K562 (cell line): Measurements from ENCODE around the gene JKAMP. TPM values are rescaled to one million over a fixed set of nuclear protein-coding genes. Genes with fewer than 3 reads are reported as not detected.

Experiments
- ATAC-seq: fragments of 200-7000 bp; cut with Tn5 transposase; 3 replicates; pipeline ENCODE4 v1.9.1; 2020; ENCODE audit warnings: moderate library complexity
- BruUV-seq: library from RNA; stranded (reverse); fragments of 400-500 nt; replicated peaks from 2 replicates; lab custom pipeline; 2021; lab: Mats Ljungman, UMichigan
- CTCF ChIA-PET: fragments of 300-600 bp; formaldehyde crosslinking; extraction: SDS; loops from one replicate; lab custom pipeline; 2021; ENCODE audit warnings: low intra/inter-chr PET ratio; lab: Yijun Ruan, JAX
- POLR2A ChIA-PET: fragments of 300-600, 350-650 bp; sonication (Branson Sonifier 250); formaldehyde crosslinking; extraction: SDS; loops from one replicate; lab custom pipeline; 2021; ENCODE audit warnings: antibody characterized with exemption, inconsistent platforms; lab: Yijun Ruan, JAX
- DNase-seq, 4 experiments: peaks; one replicate each; pipeline versions ENCODE4 v3.0.0 to v3.0.0-alpha.2; 2011 to 2018; ENCODE audit warnings: low spot score in 3 of 4, mixed read lengths in 3 of 4; ENCODE audit errors: extremely low read depth in 1 of 4
- FAIRE-seq: peaks from 2 replicates; lab custom pipeline; 2011; peaks lifted over from hg19 to GRCh38; lab: Jason Lieb, UNC
- H2AFZ ChIP-seq: 2 replicates; pipeline ENCODE4 v1.6.0; 2011; ENCODE audit warnings: low read depth, low read length, control low read depth, inconsistent platforms
- H3K27ac ChIP-seq: fragments of 200-600 bp; 3 replicates; pipeline ENCODE4 v1.8.0; 2011; ENCODE audit warnings: low read depth, mild to moderate bottlenecking, control low read depth, inconsistent platforms, low read length, moderate library complexity, mixed read lengths; ENCODE audit errors: extremely low read depth
- H3K27me3 ChIP-seq, 2 experiments: fragments of 300-600 bp in 1 of 2; 2 replicates in 1 of 2; 3 replicates in 1 of 2; pipeline versions ENCODE4 v1.6.0 to v1.8.0; 2011; ENCODE audit warnings: inconsistent platforms in 2 of 2, low read length in 2 of 2, mild to moderate bottlenecking in 1 of 2, mixed read lengths in 1 of 2, moderate library complexity in 1 of 2; ENCODE audit not compliant: control insufficient read depth in 2 of 2, insufficient read depth in 2 of 2
- H3K36me3 ChIP-seq: fragments of 300-600 bp; 3 replicates; pipeline ENCODE4 v1.8.0; 2011; ENCODE audit warnings: mild to moderate bottlenecking, low read length, inconsistent platforms; ENCODE audit not compliant: control insufficient read depth, insufficient read depth
- H3K4me1 ChIP-seq, 2 experiments: fragments of 200-600 bp in 1 of 2; replicated peaks in 1 of 2; 2 replicates in 1 of 2; 3 replicates in 1 of 2; pipeline versions ENCODE4 v1.5.1 to v1.8.0; 2011; ENCODE audit warnings: inconsistent platforms in 2 of 2, low read length in 2 of 2, mild to moderate bottlenecking in 1 of 2, mixed read lengths in 1 of 2, moderate library complexity in 1 of 2; ENCODE audit not compliant: control insufficient read depth in 2 of 2, insufficient read depth in 2 of 2
- H3K4me2 ChIP-seq: 2 replicates; pipeline ENCODE4 v1.6.1; 2011; ENCODE audit warnings: low read length, control low read depth, inconsistent platforms, mixed read lengths; ENCODE audit not compliant: insufficient read depth
- H3K4me3 ChIP-seq: fragments of 200-600 bp; sonication (generic), shearing (Covaris generic); 2 replicates; pipeline ENCODE4 v1.5.1; 2016; ENCODE audit warnings: control low read depth, inconsistent platforms
- H3K79me2 ChIP-seq: fragments of 200-600 bp; 3 replicates; pipeline ENCODE4 v1.8.0; 2011; ENCODE audit warnings: low read length, inconsistent platforms; ENCODE audit not compliant: control insufficient read depth, insufficient read depth
- H3K9ac ChIP-seq, 2 experiments: 2 replicates each; pipeline versions ENCODE4 v1.6.0 to v1.6.1; 2011; ENCODE audit warnings: low read depth in 2 of 2, low read length in 2 of 2, control low read depth in 1 of 2, inconsistent platforms in 1 of 2, mild to moderate bottlenecking in 1 of 2, mixed read lengths in 1 of 2; ENCODE audit not compliant: insufficient read depth in 1 of 2
- H3K9me1 ChIP-seq: one replicate; pipeline ENCODE4 v1.6.0; 2011; ENCODE audit warnings: inconsistent platforms, mild to moderate bottlenecking, low read length, moderate library complexity; ENCODE audit not compliant: control insufficient read depth, insufficient read depth
- H3K9me3 ChIP-seq: replicated peaks from 2 replicates; pipeline ENCODE4 v1.5.1; 2011; ENCODE audit warnings: low read depth, low read length, inconsistent platforms; ENCODE audit not compliant: control insufficient read depth, insufficient read depth
- H4K20me1 ChIP-seq: replicated peaks from 2 replicates; pipeline ENCODE4 v1.6.1; 2011; ENCODE audit warnings: low read length, inconsistent platforms, mixed read lengths; ENCODE audit not compliant: control insufficient read depth, insufficient read depth
- AFF4 ChIP-seq: sonication (generic); formaldehyde crosslinking; IDR thresholded peaks from 2 replicates; pipeline ENCODE4 v1.8.0; 2023; ENCODE audit warnings: mild to moderate bottlenecking, missing genetic modification reagents
- CGGBP1 ChIP-seq: fragments of 250-450 bp; sonication (Bioruptor Pico); IDR thresholded peaks from 2 replicates; pipeline ENCODE4 v1.9.0; 2021; ENCODE audit warnings: mild to moderate bottlenecking
- DLX4 ChIP-seq: fragments of 250-450 bp; sonication (Bioruptor Pico); IDR thresholded peaks from 2 replicates; pipeline ENCODE4 v1.6.1; 2021; ENCODE audit warnings: mild to moderate bottlenecking
- EP300 ChIP-seq: IDR thresholded peaks from 2 replicates; pipeline ENCODE4 v1.6.1; 2012; ENCODE audit warnings: low read length, improper control_type of control experiment
- ETV6 ChIP-seq, 3 experiments: fragments of 150-350 bp in 1 of 3; sonication (generic) in 1 of 3; formaldehyde crosslinking in 1 of 3; IDR thresholded peaks; 2 replicates each; pipeline versions ENCODE4 v1.6.1 to v1.8.0; 2014 to 2022; ENCODE audit warnings: borderline replicate concordance in 2 of 3, low read depth in 2 of 3, antibody characterized with exemption in 1 of 3, low read length in 1 of 3, mild to moderate bottlenecking in 1 of 3, missing genetic modification reagents in 1 of 3
- FOXM1 ChIP-seq, 2 experiments: fragments of 450-650 bp in 1 of 2; sonication (generic) in 1 of 2; formaldehyde crosslinking in 1 of 2; IDR thresholded peaks; 2 replicates each; pipeline versions ENCODE4 v1.6.1 to v1.9.0; 2017 to 2022; ENCODE audit warnings: low read depth in 2 of 2, mild to moderate bottlenecking in 2 of 2, missing genetic modification reagents in 1 of 2, moderate library complexity in 1 of 2
- GTF2A2 ChIP-seq: IDR thresholded peaks from 2 replicates; pipeline ENCODE4 v1.6.1; 2016; ENCODE audit warnings: mild to moderate bottlenecking, missing genetic modification characterization, missing compliant biosample characterization
- ID3 ChIP-seq, 2 experiments: fragments of 250-450 bp in 1 of 2; fragments of 450-650 bp in 1 of 2; sonication (Bioruptor Pico) in 1 of 2; IDR thresholded peaks; 2 replicates each; pipeline versions ENCODE4 v1.6.1 to v1.8.0; 2016 to 2021; ENCODE audit warnings: mild to moderate bottlenecking in 2 of 2, moderate library complexity in 2 of 2, missing compliant biosample characterization in 1 of 2, missing genetic modification characterization in 1 of 2
- MEF2A ChIP-seq: IDR thresholded peaks from 2 replicates; pipeline ENCODE4 v1.6.1; 2011; ENCODE audit warnings: low read depth, mild to moderate bottlenecking, low read length, moderate library complexity; ENCODE audit not compliant: control insufficient read depth
- MXD1 ChIP-seq: fragments of 250-450 bp; sonication (Bioruptor Pico); IDR thresholded peaks from 2 replicates; pipeline ENCODE4 v1.8.0; 2021; ENCODE audit warnings: borderline replicate concordance, mild to moderate bottlenecking, moderate library complexity; ENCODE audit not compliant: poor library complexity, severe bottlenecking
- RBM15 ChIP-seq: fragments of 200-400 bp; formaldehyde crosslinking; IDR thresholded peaks from 2 replicates; pipeline ENCODE4 v1.6.1; 2018; ENCODE audit warnings: mild to moderate bottlenecking, low read length, moderate library complexity; ENCODE audit not compliant: insufficient read depth
- SNRNP70 ChIP-seq: fragments of 200-400 bp; formaldehyde crosslinking; optimal IDR thresholded peaks from 2 replicates; pipeline ENCODE3; 2017; ENCODE audit warnings: low read depth, low read length
- WHSC1 ChIP-seq: IDR thresholded peaks from one replicate; pipeline ENCODE4 v1.6.1; 2012; ENCODE audit warnings: low read length, control low read depth, inconsistent platforms
- ZNF239 ChIP-seq: fragments of 250-450 bp; sonication (Bioruptor Pico); IDR thresholded peaks from 2 replicates; pipeline ENCODE4 v1.4.0; 2020; ENCODE audit warnings: mild to moderate bottlenecking
- ZNF445 ChIP-seq: fragments of 250-450 bp; sonication (Bioruptor Pico); IDR thresholded peaks from 2 replicates; pipeline ENCODE4 v1.4.0; 2020; ENCODE audit warnings: low read depth, mild to moderate bottlenecking, moderate library complexity
- ZNF780A ChIP-seq: fragments of 250-450 bp; sonication (Bioruptor Pico); IDR thresholded peaks from 2 replicates; pipeline ENCODE4 v1.5.0; 2021; ENCODE audit warnings: mild to moderate bottlenecking
- ZNF785 ChIP-seq: fragments of 250-450 bp; sonication (Bioruptor Pico); IDR thresholded peaks from 2 replicates; pipeline ENCODE4 v1.4.0; 2020; ENCODE audit warnings: mild to moderate bottlenecking
- WGBS: fragments of 100-300 bp; shearing (Covaris generic); methylation state at CpG from one replicate; pipeline ENCODE4 v1.1.6; 2016; ENCODE audit warnings: low coverage, mixed read lengths; ENCODE audit not compliant: insufficient coverage; ENCODE audit errors: missing lambda C conversion rate; 5-methylcytosine and 5-hydroxymethylcytosine counted together
- in situ Hi-C: fragments of 300-500 bp; cut with MboI; formaldehyde crosslinking; loops from 4 replicates; pipeline ENCODE4 v1.15.0; 2018; ENCODE audit warnings: inconsistent platforms, mixed read lengths
- intact Hi-C: fragments of 100-400 bp; cut with micrococcal nuclease; formaldehyde crosslinking; loops from 2 replicates; pipeline ENCODE4 v1.14.2; 2022
- polyA plus RNA-seq, 8 experiments: library from polyadenylated mRNA; depleted of rRNA in 4 of 8; stranded (reverse) in 5 of 8; unstranded in 3 of 8; fragments of >200 nt; fragmentation: Nextera tagmentation in 2 of 8; fragmentation: Illumina TruSeq in 1 of 8; extraction: Ambion mirVana in 2 of 8; extraction: Trizol in 1 of 8; gene quantifications; 2 replicates each; pipeline versions ENCODE4 v1.2.1 to v1.2.3, GENCODE V29; 2011 to 2014; ENCODE audit warnings: inconsistent platforms in 1 of 8, missing spikeins in 1 of 8
- total RNA-seq, 7 experiments: library from RNA; depleted of rRNA in 6 of 7; stranded (reverse); fragments of >200 nt in 6 of 7; fragmentation: Illumina TruSeq in 2 of 7; extraction: Trizol in 2 of 7; gene quantifications; 2 replicates each; pipeline versions ENCODE4 v1.2.1 to v1.2.3, GENCODE V29; 2011 to 2021; ENCODE audit warnings: low replicate concordance in 1 of 7

The JKAMP gene
- total and polyA plus RNA-seq, 9 of the 15 experiments (the other 6 are each of a cell fraction or from before 2014, with no cell fraction given) = 19.3 to 119 (median 33.8) TPM

GRCh38 chr14:59510966-59511365 is 26.6 kb downstream of the JKAMP start:
- no TSS peak for BruUV-seq
- intact Hi-C loops = no loop called here
- POLR2A ChIA-PET = no interaction called here
- TF ChIP-seq AFF4 (CRISPR knock-in tag) = no peak
- no peak for TF ChIP-seq FOXM1 (IDR thresholded peaks at IDR 0.05; ENCODE audit: low read depth)
- no peak for TF ChIP-seq FOXM1 (CRISPR knock-in tag; IDR thresholded peaks at IDR 0.05; ENCODE audit: low read depth)
- TF ChIP-seq WHSC1 = no peak
- no peak for TF ChIP-seq CGGBP1 (CRISPR knock-in tag)
- TF ChIP-seq EP300 = no peak
- no peak for TF ChIP-seq ZNF780A
- TF ChIP-seq MXD1 (CRISPR knock-in tag) = no peak
- no peak for TF ChIP-seq ZNF239 (CRISPR knock-in tag)
- no peak for TF ChIP-seq GTF2A2 (tag)
- TF ChIP-seq MEF2A = no peak
- no peak for TF ChIP-seq ETV6 (IDR thresholded peaks at IDR 0.05; ENCODE audit: borderline replicate concordance in 1 of 2, low read depth in 2 of 2, low read length in 1 of 2)
- no peak for TF ChIP-seq ETV6 (CRISPR knock-in tag; IDR thresholded peaks at IDR 0.05; ENCODE audit: borderline replicate concordance)
- no peak for TF ChIP-seq ZNF445 (CRISPR knock-in tag)
- no peak for TF ChIP-seq SNRNP70
- no peak for TF ChIP-seq ZNF785 (CRISPR knock-in tag)
- no peak for TF ChIP-seq DLX4 (CRISPR knock-in tag)
- TF ChIP-seq ID3 (CRISPR knock-in tag; IDR thresholded peaks at IDR 0.05) = no peak
- TF ChIP-seq ID3 (tag; IDR thresholded peaks at IDR 0.05) = no peak
- TF ChIP-seq RBM15 = no peak

More at GRCh38 chr14:59510966-59511365, 26.6 kb downstream of the JKAMP start:
- ATAC-seq (no peak), FAIRE-seq (no peak), DNase-seq (no peak)
- Histone ChIP-seq H4K20me1 (no peaks in the 10 kb centered on the region), H3K9me3 (no peaks in the 10 kb centered on the region), H3K79me2 (no peaks in the 10 kb centered on the region), H3K9ac (no peak overlapping the region), H3K27me3 (no peaks in the 10 kb centered on the region), H3K36me3 (no peaks in the 10 kb centered on the region), H2AFZ (no peak overlapping the region), H3K9me1 (no peaks in the 10 kb centered on the region), H3K4me3 (no peak overlapping the region), H3K4me1 (no peaks in the 10 kb centered on the region), H3K27ac (no peak overlapping the region), H3K4me2 (no peak overlapping the region)
- in situ Hi-C loops = no loop called here
- 0% methylated on average over 3 of the region's 3 CpGs for WGBS
- CTCF ChIA-PET = no interaction called here
